Thyroid gland (tissue), 4 donors: ENCODE data around the gene ZER1. TPM values are rescaled to one million over a fixed set of nuclear protein-coding genes. Genes with fewer than 3 reads are reported as not detected.

ENCODE experiments used
- DNase-seq, 2 donors: peaks; one replicate each; pipeline ENCODE4 v3.0.0-alpha.2; 2019
- H3K27ac ChIP-seq, 3 donors: fragments of 200-600 bp; sonication (generic); 1 replicate in 2 of 3; 2 replicates in 1 of 3; pipeline ENCODE4 v1.5.1; 2016 to 2019; ENCODE audit warnings: mild to moderate bottlenecking in 1 of 3, moderate library complexity in 1 of 3
- H3K27me3 ChIP-seq: fragments of 200-600 bp; sonication (generic); one replicate; pipeline ENCODE4 v1.5.1; 2019
- H3K36me3 ChIP-seq, 2 donors: fragments of 200-600 bp; sonication (generic); one replicate each; pipeline ENCODE4 v1.5.1; 2016 to 2019
- H3K4me1 ChIP-seq, 2 donors: fragments of 200-600 bp; sonication (generic); one replicate each; pipeline ENCODE4 v1.5.1; 2017 to 2019
- H3K4me3 ChIP-seq, 3 donors: fragments of 200-600 bp; sonication (generic); replicated peaks in 1 of 3; 1 replicate in 2 of 3; 2 replicates in 1 of 3; pipeline ENCODE4 v1.5.1; 2016; ENCODE audit warnings: mild to moderate bottlenecking in 1 of 3
- H3K9me3 ChIP-seq: fragments of 200-600 bp; sonication (generic); one replicate; pipeline ENCODE4 v1.5.1; 2017
- POLR2A ChIP-seq, 2 donors: fragments of 450-650 bp; IDR thresholded peaks; one replicate each; pipeline ENCODE4 v1.6.1; 2017; ENCODE audit warnings: antibody characterized with exemption in 2 of 2, mild to moderate bottlenecking in 2 of 2, moderate library complexity in 1 of 2
- WGBS, 2 donors: methylation state at CpG; one replicate each; pipeline ENCODE4 v1.1.5; 2017; 5-methylcytosine and 5-hydroxymethylcytosine counted together
- intact Hi-C: fragments of 100-400 bp; cut with DNase I; formaldehyde crosslinking; loops from one replicate; pipeline ENCODE4 v1.15.1; 2023
- small RNA-seq: library from RNA; depleted of rRNA; stranded (forward); fragments of <200 nt; gene quantifications from one replicate; pipeline ENCODE3, GENCODE V24; 2016
- total RNA-seq, 4 donors: library from RNA; depleted of rRNA; stranded (reverse); fragments of >200 nt; gene quantifications; one replicate each; pipeline ENCODE4 v1.2.3, GENCODE V29; 2016
- TF ChIP-seq, protein P1 (sequence below), 6 experiments: fragments of 200-600 bp in 3 of 6; fragments of 450-650 bp in 3 of 6; sonication (generic) in 3 of 6; IDR thresholded peaks; one replicate each; pipeline ENCODE4 v1.5.1; 2016 to 2019; ENCODE audit warnings: antibody characterized with exemption in 6 of 6, mild to moderate bottlenecking in 2 of 6, inconsistent platforms in 1 of 6, moderate library complexity in 1 of 6

ZER1 gene
- total RNA-seq, 4 donors from 2014 or later: 45.1 to 129 (median 70.2) TPM

DNA sequence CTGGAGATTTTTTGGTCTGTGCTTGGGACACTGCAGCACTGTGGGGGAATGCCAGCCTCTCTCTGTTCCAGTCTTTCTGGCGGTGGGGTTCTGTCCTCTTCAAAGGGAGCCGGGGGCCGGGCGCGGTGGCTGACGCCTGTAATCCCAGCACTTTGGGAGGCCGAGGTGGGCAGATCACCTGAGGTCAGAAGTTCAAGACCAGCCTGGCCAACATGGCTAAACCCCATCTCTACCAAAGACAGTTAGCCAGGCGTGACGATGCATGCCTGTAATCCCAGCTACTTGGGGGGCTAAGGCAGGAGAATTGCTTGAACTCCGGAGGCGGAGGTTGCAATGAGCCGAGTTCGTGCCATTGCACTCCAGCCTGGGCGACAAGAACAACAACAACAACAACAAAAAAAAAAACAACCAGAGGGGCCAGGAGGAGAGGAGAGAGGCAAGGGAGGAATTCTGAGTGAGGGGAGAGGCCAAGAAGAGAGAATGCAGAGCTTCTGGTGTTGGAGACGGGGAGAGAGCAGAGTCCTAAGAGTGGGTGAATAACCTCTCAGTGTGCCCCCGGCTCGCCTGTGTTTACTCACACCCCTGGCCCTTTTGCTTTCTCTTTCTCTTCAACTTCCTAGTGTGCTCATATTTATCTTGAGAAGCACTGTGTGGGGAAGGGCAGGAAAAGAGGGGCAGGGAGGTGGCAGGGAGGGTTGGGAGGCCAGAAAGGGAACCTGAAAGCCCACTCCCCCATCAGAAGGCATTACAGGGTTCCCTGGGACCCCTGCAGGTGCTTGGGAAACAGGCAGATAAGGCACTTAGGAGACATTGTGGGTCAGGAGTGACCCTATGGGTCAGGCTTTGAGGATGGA, 85.9 kb downstream of the ZER1 start:
- no peaks in the 10 kb centered on the region for H3K36me3 ChIP-seq
- intact Hi-C loops: loop anchor here (10.0 kb wide), 1 partner anchor 51 kb away; no protein-coding TSS in a partner anchor
- WGBS, 2 donors: 61 to 68% methylated on average over 14 to 15 of the region's 17 CpGs
- no peaks in the 10 kb centered on the region for H3K27me3 ChIP-seq
- H3K4me3 ChIP-seq: no peak overlapping the region
- no peaks in the 10 kb centered on the region for H3K9me3 ChIP-seq
- H3K27ac ChIP-seq: peak overlapping the region; percentile 79 to 99 (median 96)
- TF ChIP-seq, protein P1, sequence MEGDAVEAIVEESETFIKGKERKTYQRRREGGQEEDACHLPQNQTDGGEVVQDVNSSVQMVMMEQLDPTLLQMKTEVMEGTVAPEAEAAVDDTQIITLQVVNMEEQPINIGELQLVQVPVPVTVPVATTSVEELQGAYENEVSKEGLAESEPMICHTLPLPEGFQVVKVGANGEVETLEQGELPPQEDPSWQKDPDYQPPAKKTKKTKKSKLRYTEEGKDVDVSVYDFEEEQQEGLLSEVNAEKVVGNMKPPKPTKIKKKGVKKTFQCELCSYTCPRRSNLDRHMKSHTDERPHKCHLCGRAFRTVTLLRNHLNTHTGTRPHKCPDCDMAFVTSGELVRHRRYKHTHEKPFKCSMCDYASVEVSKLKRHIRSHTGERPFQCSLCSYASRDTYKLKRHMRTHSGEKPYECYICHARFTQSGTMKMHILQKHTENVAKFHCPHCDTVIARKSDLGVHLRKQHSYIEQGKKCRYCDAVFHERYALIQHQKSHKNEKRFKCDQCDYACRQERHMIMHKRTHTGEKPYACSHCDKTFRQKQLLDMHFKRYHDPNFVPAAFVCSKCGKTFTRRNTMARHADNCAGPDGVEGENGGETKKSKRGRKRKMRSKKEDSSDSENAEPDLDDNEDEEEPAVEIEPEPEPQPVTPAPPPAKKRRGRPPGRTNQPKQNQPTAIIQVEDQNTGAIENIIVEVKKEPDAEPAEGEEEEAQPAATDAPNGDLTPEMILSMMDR (IDR thresholded peaks at IDR 0.05): no peak
- no peak for TF ChIP-seq POLR2A (IDR thresholded peaks at IDR 0.05)
- peaks cover 34 to 49% of the 10 kb centered on the region in 2 donors for H3K4me1 ChIP-seq
- DNase-seq: peak in 1 of 2 donors; percentile 45

- Histone ChIP-seq H3K27me3 (no peaks in the 10 kb centered on the region), H3K4me1 (peaks cover 27 to 43% of the 10 kb centered on the region in 2 donors), H3K4me3 (peak overlapping the region; percentile 27 to 51 (median 35)), H3K36me3 (no peaks in the 10 kb centered on the region), H3K27ac (peak overlapping the region; percentile 79 to 99 (median 96)), H3K9me3 (no peaks in the 10 kb centered on the region)
- TF ChIP-seq, protein P1 (IDR thresholded peaks at IDR 0.05): peak in 1 of 6 experiments; percentile 6
- TF ChIP-seq POLR2A (IDR thresholded peaks at IDR 0.05): peak; percentile 67 to 94
- WGBS, 2 donors: 8% methylated on average over 15 of the region's 15 CpGs
- peak; percentile 92 to 94 for DNase-seq
- intact Hi-C loops: loop anchor here (10.0 kb wide), 1 partner anchor 50 kb away; no protein-coding TSS in a partner anchor
These were observed 87.2 kb downstream of the ZER1 start for GRCh38 chr9:128684325-128685199.

- Histone ChIP-seq H3K27ac (peak overlapping the region; percentile 79 to 99 (median 96)), H3K4me1 (peaks cover 27 to 43% of the 10 kb centered on the region in 2 donors), H3K27me3 (no peaks in the 10 kb centered on the region), H3K36me3 (no peaks in the 10 kb centered on the region), H3K4me3 (peak overlapping the region; percentile 27 to 51 (median 35)), H3K9me3 (no peaks in the 10 kb centered on the region)
- TF ChIP-seq POLR2A (IDR thresholded peaks at IDR 0.05): no peak
- TF ChIP-seq, protein P1 (IDR thresholded peaks at IDR 0.05): no peak
- intact Hi-C loops: loop anchor here (10.0 kb wide), 1 partner anchor 49 kb away; no protein-coding TSS in a partner anchor
- 0 to 3% methylated on average over 3 of the region's 3 CpGs for WGBS, 2 donors
- no peak for DNase-seq
These were observed 87.7 kb downstream of the ZER1 start for GRCh38 chr9:128684065-128684324.

DNA sequence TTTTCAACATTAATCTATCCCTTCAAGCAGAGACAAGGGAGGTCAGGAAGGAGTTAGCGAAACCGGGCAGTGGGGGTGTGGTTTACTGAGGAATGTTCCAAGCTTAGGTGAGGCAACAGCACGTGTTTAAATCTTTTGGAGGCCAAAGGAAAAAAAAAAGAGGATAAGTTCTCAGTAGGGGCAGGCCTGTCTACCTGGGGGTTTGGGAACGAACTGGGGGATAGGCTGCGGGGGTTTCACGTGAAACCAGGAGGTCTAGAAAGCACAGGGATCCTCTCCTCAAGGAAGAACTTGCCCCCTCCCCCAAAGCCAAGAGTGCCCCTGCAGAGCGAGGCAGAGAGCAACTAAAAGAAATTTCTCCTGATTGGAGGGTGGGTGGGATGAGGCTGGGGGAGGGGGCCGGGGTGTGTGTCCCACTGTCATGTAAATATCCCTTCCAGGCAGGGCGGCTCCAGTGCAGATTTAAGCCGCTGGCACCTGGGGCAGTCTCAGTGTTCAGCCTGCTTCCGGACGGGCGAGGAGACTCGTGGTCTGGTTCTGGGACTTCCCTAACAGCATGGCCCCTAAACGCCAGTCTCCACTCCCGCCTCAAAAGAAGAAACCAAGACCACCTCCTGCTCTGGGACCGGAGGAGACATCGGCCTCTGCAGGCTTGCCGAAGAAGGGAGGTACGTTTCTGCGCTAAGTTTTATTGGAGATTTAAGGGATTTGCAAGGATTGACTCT, 88.2 kb downstream of the ZER1 start:
- Histone ChIP-seq H3K27ac (peak overlapping the region; percentile 79 to 99 (median 96)), H3K4me3 (peak overlapping the region; percentile 27 to 51 (median 35)), H3K36me3 (no peaks in the 10 kb centered on the region), H3K9me3 (no peaks in the 10 kb centered on the region), H3K27me3 (no peaks in the 10 kb centered on the region), H3K4me1 (peaks cover 27 to 43% of the 10 kb centered on the region in 2 donors)
- peak; percentile 84 to 86 for DNase-seq
- peak in 1 of 2 donors; percentile 48 for TF ChIP-seq POLR2A (IDR thresholded peaks at IDR 0.05)
- TF ChIP-seq, protein P1 (IDR thresholded peaks at IDR 0.05): no peak
- intact Hi-C loops: loop anchor here (10.0 kb wide), 1 partner anchor 49 kb away; no protein-coding TSS in a partner anchor
- 5 to 8% methylated on average over 15 to 21 of the region's 21 CpGs for WGBS, 2 donors

Small RNA genes within 50 kb of the gene (small RNA-seq; reads per million reads assigned to genes)
- gene RF00017 (not detected), gene RN7SL560P (not detected)

Other genes with a start within 250 kb of the ZER1 start
- 100 to 1,000 TPM; 189 to 307 (median 278) TPM for gene SPTAN1, start 219.3 kb downstream of the ZER1 start, total RNA-seq
- gene DYNC2I2, start 115.1 kb downstream of the ZER1 start, total RNA-seq: 100 to 1,000 TPM in 2 of 4 donors, 10 to 100 TPM in 2; 86.1 to 179 (median 132) TPM
- 100 to 1,000 TPM; 173 to 217 (median 202) TPM for gene SET, start 82.7 kb downstream of the ZER1 start, total RNA-seq
- 1 to 10 TPM; 4.4 to 7.6 (median 6.4) TPM for gene PKN3, start 69.4 kb downstream of the ZER1 start, total RNA-seq
- gene ZDHHC12, start 47.8 kb downstream of the ZER1 start, total RNA-seq: 10 to 100 TPM; 21.2 to 45.7 (median 33.7) TPM
- 10 to 100 TPM; 18.6 to 32.1 (median 27.6) TPM for gene TBC1D13, start 15.3 kb upstream of the ZER1 start, total RNA-seq
- 10 to 100 TPM; 15.2 to 74.6 (median 40.1) TPM for gene ENDOG, start 46.6 kb upstream of the ZER1 start, total RNA-seq
- 10 to 100 TPM; 16.7 to 38.4 (median 27.4) TPM for gene SPOUT1, start 57.9 kb upstream of the ZER1 start, total RNA-seq
- 10 to 100 TPM in 3 of 4 donors, 1 to 10 TPM in 1; 5.8 to 12.6 (median 12.3) TPM for gene KYAT1, start 110.0 kb upstream of the ZER1 start, total RNA-seq
- 10 to 100 TPM; 56.3 to 65.6 (median 61.5) TPM for gene LRRC8A, start 110.2 kb upstream of the ZER1 start, total RNA-seq
- 10 to 100 TPM; 10.1 to 65.3 (median 39.4) TPM for gene PHYHD1, start 149.1 kb upstream of the ZER1 start, total RNA-seq
- 10 to 100 TPM; 21.1 to 25.2 (median 22.2) TPM for gene DOLK, start 175.7 kb upstream of the ZER1 start, total RNA-seq
- gene NUP188, start 175.8 kb upstream of the ZER1 start, total RNA-seq: 10 to 100 TPM; 27.1 to 78.2 (median 35.8) TPM